ENCODE measurements around the gene GLO1.
"Not testable (repeated sequence)": the region's sequence is repeated elsewhere in the genome, so short reads cannot be mapped to it uniquely, and the experiment has no call there.

The GLO1 gene

DNA sequence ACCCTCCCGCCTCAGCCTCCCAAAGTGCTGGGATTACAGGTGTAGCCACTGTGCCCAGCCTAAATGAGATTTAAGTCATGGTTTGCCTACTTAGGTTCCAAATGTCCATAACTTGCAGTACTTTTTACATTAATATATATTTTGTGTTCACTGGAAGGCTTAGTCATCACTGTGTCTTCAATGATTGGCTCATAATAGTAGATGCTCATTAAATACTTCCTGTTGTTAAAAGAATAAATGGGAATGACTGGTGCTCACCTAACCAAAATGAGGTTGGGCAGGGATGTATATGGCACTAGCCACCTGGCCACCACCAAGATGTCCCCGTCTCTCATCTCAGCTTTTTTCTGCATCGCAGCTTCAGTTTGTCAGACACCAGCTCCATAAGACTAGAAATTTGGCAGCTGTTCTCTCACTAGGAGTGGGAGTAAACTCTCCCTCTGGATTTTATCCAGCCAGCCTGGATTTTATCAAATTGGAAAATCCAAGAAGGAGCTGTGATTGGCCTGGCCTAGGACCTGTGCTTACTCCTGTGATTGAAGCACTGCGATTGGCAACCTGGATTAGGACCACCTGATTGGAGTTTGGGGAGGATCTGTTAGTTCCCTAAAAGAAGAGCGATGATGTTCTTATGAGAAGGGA lies 1.1 kb upstream of the GLO1 start:
- no peak for DNase-seq

DNA sequence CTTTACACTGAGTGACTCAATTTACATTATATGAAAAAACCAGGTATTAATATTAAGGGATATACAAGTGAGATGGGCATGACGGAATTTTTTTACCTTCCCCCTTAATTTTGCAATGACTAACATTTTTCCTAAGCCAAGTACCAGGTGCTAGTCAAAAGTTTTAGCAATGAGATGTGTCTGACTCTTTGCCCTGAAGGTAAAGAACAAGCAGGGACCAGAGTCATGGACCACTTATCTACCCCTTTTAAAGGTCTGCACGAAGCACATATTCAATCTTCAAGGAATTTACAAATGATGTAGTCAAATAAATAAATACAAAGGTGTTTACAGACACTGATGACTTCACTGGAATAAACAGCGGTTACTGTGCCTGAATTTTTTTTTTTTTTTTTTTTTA lies 1.4 kb downstream of the GLO1 start:
- DNase-seq = no peak

DNA sequence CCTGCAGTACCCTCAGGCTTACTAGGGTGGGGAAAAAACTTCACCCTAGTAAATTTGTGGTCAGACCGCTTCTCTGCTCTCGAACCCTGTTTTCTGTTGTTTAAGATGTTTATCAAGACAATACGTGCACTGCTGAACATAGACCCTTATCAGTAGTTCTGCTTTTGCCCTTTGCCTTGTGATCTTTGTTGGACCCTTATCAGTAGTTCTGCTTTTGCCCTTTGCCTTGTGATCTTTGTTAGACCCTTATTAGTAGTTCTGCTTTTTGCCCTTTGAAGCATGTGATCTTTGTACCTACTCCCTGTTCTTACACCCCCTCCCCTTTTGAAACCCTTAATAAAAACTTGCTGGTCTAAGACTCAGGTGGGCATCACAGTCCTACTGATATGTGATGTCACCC lies 3.2 kb downstream of the GLO1 start:
- DNase-seq = not testable (repeated sequence)

DNA sequence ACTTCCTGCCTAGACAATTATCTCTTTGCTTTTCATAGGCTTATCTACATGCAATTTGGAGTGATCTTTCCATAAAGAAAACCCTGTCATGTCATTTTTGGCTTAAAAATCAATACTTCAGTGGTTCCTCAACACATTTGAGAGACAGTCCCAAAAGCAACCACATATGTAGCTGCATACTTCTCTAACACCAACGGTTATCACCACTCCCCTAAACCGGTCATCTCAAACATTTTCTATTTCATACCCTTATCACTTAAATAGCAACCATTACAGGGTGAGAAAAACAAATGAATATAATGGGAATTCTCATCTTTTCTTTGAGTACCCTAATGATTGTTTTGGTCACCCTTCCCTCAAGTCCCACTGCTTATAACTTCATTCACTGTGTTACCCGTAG lies 5.1 kb downstream of the GLO1 start:
- no peak for DNase-seq

DNA sequence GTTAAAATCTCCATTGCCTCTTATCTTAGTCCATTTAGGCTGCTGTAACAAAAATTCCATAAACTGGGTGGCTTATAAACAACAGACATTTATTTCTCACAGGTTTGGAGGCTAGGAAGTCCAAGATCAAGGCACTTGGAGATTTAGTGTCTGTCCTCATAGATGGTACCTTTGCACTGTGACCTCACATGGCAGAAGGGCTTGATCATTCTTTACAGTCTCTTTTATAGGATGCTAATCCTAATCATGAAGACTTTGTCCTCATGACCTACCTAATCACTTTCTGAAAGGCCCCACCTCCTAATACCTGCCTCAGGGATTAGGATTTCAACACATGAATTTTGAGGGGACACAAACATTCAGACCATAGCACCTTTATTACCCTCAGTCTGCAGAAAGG lies 6.6 kb downstream of the GLO1 start:
- DNase-seq = no peak

DNA sequence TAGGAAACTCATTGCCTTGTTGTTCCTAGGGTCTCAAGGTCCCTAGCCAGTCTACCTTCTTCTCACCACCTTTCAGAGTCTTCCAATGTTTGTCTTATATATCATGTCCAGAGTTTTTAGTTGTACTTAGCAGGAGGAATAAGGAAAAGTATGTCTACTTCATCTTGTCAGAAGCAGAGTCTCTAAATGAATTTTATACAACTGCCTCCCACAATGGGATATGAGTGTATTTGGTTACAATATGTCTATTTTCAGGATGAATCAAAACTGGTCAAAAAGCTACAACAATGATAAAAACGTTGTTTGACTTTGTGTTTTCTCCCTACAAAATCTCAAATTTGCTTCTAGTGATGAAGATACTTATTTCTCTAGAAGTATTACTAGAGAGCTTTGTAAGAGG lies 7.0 kb downstream of the GLO1 start:
- DNase-seq = no peak

DNA sequence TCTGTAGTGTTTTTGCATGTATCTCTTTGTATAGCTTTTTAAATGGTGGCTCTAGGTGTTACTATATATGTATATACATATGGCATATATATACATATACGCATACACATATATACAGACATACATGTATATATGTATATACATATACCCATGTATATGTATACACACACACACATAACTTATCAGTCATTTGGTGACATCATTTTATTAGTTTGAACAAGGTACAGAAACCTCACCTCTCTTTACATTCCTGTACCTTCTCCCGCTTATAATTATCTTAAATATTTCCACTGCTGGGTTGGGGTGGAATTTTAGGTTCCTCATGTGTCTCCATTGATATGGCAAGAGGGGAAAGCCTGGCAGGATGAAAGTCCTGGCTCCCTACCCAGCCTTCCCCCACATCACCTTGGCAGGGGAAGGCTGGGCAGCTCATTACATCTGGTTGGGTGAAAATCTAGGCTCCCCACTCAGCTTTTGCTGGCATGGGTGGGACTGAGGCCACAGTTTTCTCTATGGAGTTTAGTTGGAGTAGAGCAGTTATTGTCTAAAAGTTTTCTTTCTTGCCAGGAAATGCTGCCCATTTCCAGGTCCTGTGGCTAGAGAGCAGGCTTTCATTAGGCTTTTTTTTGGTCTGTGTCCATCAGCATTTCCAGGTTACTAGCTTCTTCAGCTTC lies 7.6 kb downstream of the GLO1 start:
- DNase-seq = no peak

DNA sequence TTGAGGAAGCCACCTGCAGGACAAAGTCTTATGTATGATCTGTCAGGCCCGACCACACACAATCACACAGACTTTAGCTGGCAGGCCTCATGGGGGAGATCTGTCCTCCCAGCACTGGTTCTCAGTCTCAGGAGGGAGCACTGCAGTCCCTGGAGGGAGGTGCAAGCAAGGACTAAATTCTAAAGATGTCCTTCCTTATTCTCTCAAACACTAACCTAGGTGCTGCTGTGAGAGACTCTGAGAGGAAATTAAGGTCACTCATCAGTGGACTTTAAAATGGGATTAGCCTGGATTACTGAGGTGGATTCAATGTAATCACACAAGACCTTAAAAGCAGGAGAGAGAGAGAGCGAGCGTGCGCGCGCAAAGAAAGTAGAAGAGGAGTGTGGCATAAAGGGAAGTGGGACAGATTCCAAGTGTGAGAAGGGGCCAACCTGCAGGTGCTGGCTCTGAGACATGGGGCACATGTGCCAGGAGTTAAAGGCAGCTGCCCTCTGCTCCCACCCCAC lies 14.3 kb downstream of the GLO1 start:
- DNase-seq = no peak

DNA sequence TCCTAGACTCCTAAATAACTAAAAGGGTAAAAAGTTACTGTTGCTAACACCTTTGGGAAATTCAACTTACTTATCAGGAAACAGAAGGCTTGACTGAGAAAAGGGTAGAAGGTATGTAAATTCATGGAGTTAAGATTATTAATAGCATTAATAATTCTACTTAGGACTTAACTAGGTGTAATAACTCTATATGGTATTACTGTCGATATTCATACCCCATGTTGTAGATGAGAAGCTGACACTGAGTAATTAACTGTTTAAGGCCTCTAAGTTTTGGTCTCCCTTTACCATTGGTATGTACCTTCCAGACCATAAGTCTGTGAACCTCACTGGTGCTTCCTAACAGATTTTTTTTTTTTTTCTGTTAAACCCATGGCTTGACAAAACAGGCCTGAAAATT lies 15.4 kb downstream of the GLO1 start:
- DNase-seq = no peak

DNA sequence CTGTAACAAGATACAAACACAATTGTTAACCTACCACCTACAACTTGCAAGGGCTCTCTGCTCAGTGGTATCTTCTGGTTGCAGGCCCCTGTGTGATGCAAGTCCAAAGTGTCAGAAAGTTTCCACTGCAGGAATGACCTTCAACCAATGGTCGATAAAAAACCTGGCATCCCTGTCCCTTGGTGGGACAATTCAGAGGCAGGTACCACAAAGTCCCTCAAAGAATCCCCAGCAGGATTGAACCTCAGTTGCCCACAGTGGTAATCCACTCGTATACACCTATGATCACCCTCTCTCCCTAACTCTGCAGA lies 15.9 kb downstream of the GLO1 start:
- no peak for DNase-seq

DNA sequence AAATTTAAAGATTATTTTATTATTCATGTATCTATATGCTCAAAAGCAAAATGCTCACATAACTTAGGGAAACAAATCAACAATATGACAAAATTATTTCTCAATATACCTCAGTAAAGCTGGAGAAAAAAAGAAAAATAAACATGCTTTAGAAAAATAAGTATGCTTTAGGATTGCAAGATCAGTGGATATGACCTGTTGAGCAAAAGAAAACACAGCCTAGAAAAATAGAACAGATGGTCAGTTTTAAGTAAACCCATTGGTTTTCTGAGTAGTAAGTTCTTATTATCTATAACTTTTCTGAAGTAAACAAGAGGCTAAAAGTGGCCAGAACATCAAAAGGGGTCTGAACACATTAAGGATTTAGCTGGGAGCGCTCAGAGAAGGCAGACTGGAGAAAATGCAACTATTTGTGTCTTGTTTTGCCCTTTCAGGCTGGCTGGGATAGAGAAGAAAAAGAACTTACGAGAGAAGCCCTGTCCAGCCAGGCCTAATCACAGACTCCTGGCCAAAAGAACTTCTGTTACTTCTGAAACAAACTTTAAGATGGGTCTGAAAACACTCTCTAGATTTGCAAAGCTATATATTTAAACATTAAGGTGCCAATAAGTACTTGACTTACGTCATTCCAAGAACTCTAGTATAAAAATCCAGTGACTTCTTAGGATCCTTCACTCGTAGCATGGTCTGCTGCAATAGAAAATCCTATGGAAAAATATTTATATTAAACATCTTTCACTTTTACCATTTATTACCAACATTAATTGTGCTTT lies 16.5 kb downstream of the GLO1 start:
- DNase-seq = no peak

DNA sequence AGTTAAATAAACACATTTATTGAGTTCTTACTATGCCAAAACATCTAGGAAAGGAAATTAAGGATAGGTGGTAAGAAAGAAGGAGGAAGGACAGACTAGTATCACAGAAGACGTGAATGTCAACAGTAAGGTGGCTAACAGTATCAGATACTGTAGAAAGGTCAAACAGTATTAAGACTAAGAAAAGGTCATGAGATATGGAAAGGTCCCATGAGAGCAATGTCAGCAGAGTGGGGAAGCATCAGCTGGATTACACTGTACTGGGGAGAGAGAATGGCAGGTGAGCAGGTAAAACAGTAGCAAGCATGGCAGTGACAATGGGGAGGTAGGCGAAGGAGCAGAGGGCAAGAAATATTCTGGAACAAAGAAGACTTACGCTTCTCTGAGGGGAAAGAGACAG lies 18.0 kb downstream of the GLO1 start:
- DNase-seq = no peak

DNA sequence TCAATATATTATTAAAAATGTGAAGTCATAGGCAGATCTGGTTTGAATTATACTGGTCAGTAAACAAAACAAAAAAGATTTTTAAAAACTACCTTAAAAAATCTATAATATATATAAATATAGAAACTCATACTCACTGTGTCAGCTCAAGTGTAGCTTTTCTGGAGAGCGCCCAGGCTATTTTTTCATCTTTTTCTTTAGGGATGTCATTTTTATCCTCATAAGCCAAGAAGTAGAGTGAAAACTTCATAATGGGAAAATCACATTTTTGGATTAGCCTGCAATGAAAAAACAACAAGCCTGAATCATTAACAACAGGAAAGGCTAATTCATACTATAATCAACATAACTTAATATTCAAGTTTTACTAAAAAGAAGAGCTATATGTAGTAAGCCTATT lies 18.7 kb downstream of the GLO1 start:
- no peak for DNase-seq

DNA sequence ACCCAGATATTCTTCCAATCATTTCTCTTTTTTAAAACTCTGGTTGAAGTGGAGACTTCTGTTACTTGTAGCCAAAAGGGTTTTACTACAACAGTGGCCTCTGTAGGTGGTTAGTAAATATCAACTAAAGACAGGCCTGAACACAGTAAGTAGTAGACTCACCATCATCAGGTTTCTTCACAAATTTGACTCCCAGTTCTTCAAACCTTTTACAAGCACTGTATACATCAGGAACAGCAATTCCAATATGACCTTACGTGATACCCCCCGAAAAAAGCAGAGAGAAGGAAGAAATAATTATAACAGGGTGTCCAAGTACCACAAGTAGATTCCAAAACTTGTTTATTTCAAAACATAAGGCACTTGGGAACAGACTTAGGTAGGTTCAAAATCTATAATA lies 21.1 kb downstream of the GLO1 start:
- DNase-seq = no peak

DNA sequence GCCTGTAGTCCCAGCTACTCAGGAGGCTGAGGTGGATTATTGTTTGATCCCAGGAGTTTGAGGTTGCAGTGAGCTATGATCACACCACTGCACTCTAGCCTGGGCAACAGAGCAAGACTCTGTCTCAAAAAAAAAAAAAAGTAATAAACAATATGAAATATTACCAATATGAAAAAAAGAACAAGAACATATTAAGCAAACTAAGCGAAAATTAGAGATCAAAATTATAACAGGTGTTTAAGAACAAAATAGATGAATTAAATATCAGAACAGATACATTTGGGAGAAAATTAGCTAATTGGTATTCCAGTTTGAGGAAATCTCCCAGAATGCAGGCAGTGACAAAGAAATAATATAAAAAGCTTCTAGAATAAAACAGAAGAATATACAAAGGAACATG lies 23.3 kb downstream of the GLO1 start:
- DNase-seq = no peak

DNA sequence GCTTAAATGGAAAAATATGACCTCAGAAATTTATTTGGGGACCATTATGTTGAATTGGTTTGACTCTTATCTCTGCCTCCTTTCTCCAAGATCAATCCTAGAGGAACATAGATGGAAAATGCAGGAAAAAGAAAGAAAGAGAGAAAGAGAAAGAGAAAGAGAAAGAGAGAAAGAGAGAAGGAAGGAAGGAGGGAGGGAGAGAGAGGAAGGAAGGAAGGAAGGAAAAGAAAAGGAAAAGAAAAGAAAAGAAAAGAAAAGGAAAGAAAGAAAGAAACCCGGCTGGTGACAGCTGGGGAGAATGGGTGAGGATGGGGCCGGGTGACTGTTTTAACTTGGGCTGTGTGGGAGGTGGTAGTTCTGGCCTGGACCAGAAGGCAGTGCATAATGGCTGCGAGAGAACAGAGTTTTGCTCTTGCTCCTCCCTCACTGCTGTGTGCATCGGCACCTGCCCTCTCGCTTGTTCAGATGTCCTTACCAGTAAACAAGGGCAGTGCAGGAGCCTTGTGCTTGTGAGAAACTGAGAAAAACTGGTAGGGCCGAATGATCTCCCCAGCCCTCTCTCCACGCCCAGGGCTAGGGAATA lies 24.7 kb downstream of the GLO1 start:
- no peak for DNase-seq

DNA sequence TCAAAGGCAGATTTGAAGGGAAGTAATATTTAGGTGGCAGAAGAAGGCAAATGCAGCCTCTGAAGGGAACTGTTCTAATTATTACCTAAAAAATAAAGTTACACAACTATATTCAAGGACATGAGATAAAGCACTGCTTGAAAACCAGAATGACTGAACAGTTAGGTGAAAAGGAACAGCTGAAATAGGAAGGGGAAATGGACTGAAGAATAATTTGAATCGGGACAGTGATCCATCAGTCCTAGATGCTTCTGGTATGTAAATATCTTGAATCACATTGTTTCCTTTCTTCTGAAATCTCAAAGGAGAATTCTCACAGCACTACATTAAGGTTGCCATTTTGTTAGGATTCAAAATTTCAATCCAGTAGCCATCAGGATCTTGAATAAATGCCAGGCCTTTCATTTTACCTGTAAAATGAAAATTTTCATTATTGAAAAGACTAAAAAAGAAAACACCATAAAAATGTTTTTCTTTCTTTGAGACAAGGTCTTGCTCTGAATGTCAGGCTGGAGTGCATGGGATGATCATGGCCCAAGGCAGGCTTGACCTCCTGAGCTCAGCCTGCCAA lies 25.9 kb downstream of the GLO1 start:
- DNase-seq = no peak

DNA sequence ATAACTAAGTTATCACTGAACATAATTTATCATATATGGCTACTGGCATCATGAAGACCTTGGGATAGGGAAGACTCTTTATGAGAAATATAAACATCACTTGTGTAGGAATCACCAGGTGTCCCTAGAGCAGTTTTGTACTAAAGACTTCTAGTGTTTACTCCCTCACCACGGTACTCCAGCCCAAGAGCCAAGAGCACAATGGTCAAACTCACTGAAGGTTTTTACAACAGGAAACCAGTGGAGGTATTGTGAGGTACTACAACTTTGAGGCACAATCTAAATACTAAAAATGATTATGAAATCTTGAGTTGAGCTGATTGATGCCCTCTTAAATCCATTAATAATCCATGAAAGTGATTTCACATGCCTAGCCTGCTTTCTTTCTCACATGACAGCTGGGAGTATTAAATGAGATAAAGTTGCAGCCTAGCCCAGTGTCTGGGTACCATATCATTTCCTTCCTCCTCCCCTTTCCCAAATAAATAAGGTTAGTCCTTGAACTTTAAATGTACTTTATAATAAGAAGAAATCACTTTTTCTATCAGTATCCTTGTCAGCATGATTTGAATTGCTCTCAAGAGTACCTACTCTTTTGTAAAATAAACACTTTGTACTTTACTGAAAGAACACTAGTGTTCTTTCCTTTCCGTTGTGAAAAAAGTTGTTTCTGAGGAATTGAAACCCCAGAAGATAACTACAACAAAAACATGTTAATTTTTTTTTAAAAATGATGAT lies 26.5 kb downstream of the GLO1 start:
- no peak for DNase-seq

DNA sequence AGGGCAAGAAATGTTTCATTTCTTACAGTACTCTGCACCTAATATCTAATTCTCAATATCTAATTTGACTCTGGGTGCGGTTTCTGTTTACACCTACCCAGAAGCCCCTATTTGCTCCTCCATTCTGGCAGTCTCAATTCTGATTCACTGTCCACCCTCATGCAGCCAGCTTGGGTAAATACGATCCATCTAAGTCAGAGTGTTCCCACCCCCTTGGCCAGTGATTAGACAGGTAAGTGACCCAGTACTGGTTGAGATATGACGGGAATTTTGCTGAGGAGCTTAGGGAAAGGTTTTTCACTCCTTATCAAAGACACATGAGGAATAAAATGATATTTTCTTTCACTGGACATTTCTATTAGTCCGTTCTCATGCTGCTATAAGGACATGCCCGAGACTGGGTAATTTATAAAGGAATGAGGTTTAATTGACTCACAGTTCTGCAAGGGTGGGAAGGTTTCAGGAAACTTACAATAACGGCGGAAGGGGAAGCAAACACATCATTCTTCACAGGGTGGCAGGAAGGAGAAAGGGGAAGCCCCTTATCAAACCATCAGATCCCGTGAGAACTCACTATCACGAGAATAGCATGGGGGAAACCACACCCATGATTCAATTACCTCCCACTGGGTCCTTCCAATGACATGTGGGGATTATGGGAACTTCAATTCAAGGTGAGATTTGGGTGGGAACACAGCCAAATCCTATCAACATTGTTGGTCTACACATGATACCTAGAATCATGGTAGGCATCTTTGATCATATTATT lies 29.4 kb downstream of the GLO1 start:
- peak in 1 of 2 donors; percentile 55 for DNase-seq

DNA sequence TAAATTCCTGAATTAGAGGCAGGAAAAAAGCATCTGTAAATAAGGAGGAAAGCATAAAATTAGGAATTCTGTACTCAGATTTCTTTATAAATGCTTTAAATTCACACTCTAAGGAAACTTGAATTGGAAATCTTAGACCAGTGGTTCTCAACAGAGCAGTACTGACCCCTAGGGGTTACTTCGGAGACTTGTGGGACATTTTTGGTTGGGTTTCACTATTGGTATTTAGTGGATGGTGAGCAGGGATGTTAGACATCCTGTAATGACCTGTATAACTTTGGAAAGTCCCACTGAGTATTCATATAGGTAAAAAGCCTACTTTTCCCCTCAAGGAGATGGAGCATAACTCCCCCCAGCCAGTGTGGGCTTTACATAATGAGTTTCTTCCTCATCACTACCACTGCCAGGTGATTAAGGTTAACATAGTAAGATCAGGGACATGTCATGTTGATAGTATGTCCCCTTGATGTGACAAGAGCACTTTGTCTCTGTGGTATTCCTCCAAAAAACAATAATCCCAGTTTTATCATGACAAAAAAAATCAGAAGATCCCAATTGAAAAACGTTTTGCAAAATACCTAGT lies 31.0 kb downstream of the GLO1 start:
- DNase-seq = peak in 1 of 2 donors; percentile 48

DNA sequence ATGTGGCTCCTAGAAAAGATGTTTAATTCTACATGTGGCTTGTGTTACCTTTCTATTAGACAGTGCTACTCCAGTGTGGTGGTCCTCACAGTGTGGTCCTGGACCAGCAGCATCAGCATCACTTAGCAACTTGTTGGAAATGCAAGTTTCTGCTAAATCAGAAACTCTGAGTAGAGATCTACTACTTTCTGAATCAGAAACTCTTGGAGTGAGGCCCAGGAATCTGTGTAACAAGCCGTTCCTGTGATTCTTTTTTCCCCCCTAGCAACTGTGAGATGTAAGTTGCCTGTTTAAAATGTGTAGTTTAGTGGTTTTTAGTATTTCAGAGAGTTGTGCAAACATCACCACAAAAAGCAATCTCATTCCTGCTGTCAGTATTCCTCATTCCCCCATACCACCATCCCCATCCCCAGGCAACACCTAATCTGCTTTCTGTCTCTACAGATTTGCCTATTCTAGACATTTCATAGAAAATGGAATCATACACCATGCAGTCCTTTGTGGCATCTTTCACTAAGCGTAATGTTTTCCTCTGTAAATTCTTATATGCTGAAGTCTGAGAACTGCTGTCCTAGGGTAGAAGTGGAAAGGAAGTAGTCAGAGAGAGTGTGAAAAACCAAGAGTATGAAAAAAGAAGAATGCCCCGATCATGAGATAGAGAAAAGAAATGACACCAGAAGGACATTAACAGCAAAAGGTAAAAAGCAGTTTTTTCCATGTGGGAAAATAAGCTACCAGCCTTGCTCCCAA lies 44.4 kb downstream of the GLO1 start:
- DNase-seq = no peak
